GM23248 (cell line): Measurements from ENCODE around the gene BBS2.

Experiments
- EZH2 ChIP-seq: fragments of 200-600 bp; sonication (generic); IDR thresholded peaks from 2 replicates; pipeline ENCODE4 v1.6.1; 2018; ENCODE audit warnings: antibody characterized with exemption, mild to moderate bottlenecking; ENCODE audit not compliant: insufficient read depth, poor library complexity, severe bottlenecking
- EZH2phosphoT487 ChIP-seq: fragments of 200-600 bp; sonication (generic); IDR thresholded peaks from 2 replicates; pipeline ENCODE4 v1.6.1; 2018; ENCODE audit warnings: antibody characterized with exemption, moderate library complexity, mild to moderate bottlenecking, low read depth; ENCODE audit not compliant: insufficient read depth

DNA sequence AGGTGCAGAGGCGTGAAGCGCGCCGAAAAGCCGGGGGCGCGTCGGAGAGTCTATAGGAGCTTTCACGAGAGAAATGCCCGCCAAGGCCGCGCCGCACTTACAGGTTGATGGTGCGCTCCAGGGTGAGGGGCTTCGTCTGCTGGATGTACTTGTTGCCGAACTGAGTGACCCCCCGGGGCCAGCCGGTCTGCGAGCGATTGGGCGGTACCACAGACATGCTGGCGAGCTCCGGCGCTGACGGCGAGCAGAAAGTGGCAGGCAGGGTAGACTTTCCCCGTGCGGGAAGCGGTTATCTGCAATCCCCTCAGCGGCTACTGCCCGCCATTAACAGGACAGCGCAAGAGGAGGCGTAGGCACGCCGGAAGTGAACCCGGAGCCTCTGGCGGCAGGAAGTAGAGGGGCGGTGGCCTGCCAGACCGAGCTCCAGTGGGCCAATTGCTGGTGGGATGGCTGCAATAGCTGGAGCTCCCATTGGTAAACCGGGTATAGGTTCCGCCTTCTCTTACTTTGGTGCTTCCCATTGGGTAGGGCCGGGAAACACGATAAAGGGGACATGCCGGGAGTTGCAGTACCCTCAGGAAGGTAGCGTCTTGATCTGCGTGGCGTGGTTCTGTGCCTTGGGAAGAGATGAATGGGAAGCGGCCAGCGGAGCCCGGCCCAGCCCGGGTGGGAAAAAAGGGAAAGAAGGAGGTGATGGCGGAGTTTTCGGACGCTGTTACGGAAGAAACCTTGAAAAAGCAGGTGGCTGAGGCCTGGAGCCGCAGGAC, 68.7 kb downstream of the BBS2 start, which contains the start of the genes NUDT21 and OGFOD1:
- TF ChIP-seq EZH2 (no peak), EZH2phosphoT487 (no peak)
